Left lung (tissue), 10 donors: ENCODE results near the gene ERAP2. TPM values are rescaled to one million over a fixed set of nuclear protein-coding genes. Genes with fewer than 3 reads are reported as not detected.

Experiments
- ATAC-seq: fragments of 200-7000 bp; cut with Tn5 transposase; one replicate; pipeline ENCODE4 v1.9.1; 2020; ENCODE audit warnings: moderate library complexity
- DNase-seq, 4 donors: peaks; one replicate each; pipeline ENCODE4 v3.0.0-alpha.2; 2013 to 2020
- H3K27ac ChIP-seq, 2 donors: fragments of 200-600 bp; sonication (generic) in 1 of 2; one replicate each; pipeline versions ENCODE4 v1.5.0 to v1.8.0; 2020 to 2021
- H3K27me3 ChIP-seq, 2 donors: fragments of 200-600 bp; sonication (generic) in 1 of 2; one replicate each; pipeline versions ENCODE4 v1.5.0 to v1.8.0; 2020 to 2021
- H3K36me3 ChIP-seq, 2 donors: fragments of 200-600 bp; sonication (generic) in 1 of 2; one replicate each; pipeline versions ENCODE4 v1.5.0 to v1.8.0; 2020 to 2021
- H3K4me1 ChIP-seq, 2 donors: fragments of 200-600 bp; one replicate each; pipeline ENCODE4 v1.8.0; 2021
- H3K4me3 ChIP-seq, 2 donors: fragments of 200-600 bp; sonication (generic) in 1 of 2; one replicate each; pipeline versions ENCODE4 v1.5.0 to v1.8.0; 2020 to 2021; ENCODE audit warnings: mild to moderate bottlenecking in 1 of 2
- H3K9me3 ChIP-seq, 2 donors: fragments of 200-600 bp; sonication (generic) in 1 of 2; one replicate each; pipeline versions ENCODE4 v1.5.0 to v1.8.0; 2020 to 2021
- intact Hi-C, 2 donors: fragments of 100-400 bp; cut with DNase I; formaldehyde crosslinking; loops; one replicate each; pipeline versions ENCODE4 v1.11.2 to v1.14.2; 2022
- polyA plus RNA-seq, 6 donors: library from polyadenylated mRNA; unstranded; fragments of 120-200 nt; gene quantifications; one replicate each; pipeline ENCODE4 v1.2.1, GENCODE V29; 2013; ENCODE audit not compliant: insufficient read length in 6 of 6
- total RNA-seq, 2 donors: library from RNA; stranded (reverse); fragmentation: NEBNext Ultra II Directional; extraction: Animal tissue kit (Norgen Biotek cat#: 25700); gene quantifications; one replicate each; pipeline ENCODE4 v1.2.1, GENCODE V29; 2021
- TF ChIP-seq, protein P1 (sequence below), 2 donors: fragments of 200-600 bp; sonication (generic) in 1 of 2; IDR thresholded peaks; one replicate each; pipeline versions ENCODE4 v1.5.0 to v1.8.0; 2021; ENCODE audit warnings: antibody characterized with exemption in 2 of 2
- donor health status: DM: no; HTN: yes; CAD: no.
- donor health status: DM: no; HTN: no; CAD: no.

ERAP2 gene
- total and polyA plus RNA-seq, 8 donors = 17.0 to 40.6 (median 28.1) TPM

GRCh38 chr5:96966801-96967200 is 90.5 kb downstream of the ERAP2 start:
- H3K27ac ChIP-seq = no peak overlapping the region
- intact Hi-C loops = no loop called here
- no peaks in the 10 kb centered on the region for H3K27me3 ChIP-seq
- no peak overlapping the region for H3K4me3 ChIP-seq
- no peaks in the 10 kb centered on the region for H3K9me3 ChIP-seq
- H3K36me3 ChIP-seq = no peaks in the 10 kb centered on the region
- no peak for ATAC-seq
- peaks cover 17 to 57% of the 10 kb centered on the region in 2 donors for H3K4me1 ChIP-seq
- TF ChIP-seq, protein P1, sequence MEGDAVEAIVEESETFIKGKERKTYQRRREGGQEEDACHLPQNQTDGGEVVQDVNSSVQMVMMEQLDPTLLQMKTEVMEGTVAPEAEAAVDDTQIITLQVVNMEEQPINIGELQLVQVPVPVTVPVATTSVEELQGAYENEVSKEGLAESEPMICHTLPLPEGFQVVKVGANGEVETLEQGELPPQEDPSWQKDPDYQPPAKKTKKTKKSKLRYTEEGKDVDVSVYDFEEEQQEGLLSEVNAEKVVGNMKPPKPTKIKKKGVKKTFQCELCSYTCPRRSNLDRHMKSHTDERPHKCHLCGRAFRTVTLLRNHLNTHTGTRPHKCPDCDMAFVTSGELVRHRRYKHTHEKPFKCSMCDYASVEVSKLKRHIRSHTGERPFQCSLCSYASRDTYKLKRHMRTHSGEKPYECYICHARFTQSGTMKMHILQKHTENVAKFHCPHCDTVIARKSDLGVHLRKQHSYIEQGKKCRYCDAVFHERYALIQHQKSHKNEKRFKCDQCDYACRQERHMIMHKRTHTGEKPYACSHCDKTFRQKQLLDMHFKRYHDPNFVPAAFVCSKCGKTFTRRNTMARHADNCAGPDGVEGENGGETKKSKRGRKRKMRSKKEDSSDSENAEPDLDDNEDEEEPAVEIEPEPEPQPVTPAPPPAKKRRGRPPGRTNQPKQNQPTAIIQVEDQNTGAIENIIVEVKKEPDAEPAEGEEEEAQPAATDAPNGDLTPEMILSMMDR (IDR thresholded peaks at IDR 0.05) = no peak
- DNase-seq = no peak

- intact Hi-C loops = no loop called here
- ATAC-seq = peak; percentile 20
Measured at GRCh38 chr5:96967400-96967799, 91.1 kb downstream of the ERAP2 start.

GRCh38 chr5:96968074-96968473 is 91.8 kb downstream of the ERAP2 start:
- DNase-seq (no peak), ATAC-seq (peak; percentile 91)
- H3K9me3 ChIP-seq = no peaks in the 10 kb centered on the region
- H3K4me1 ChIP-seq = peaks cover 17 to 48% of the 10 kb centered on the region in 2 donors
- H3K4me3 ChIP-seq = no peak overlapping the region
- TF ChIP-seq, protein P1 (IDR thresholded peaks at IDR 0.05) = no peak
- H3K27ac ChIP-seq = peak overlapping the region; percentile 17 to 25
- no peaks in the 10 kb centered on the region for H3K36me3 ChIP-seq
- intact Hi-C loops = no loop called here
- H3K27me3 ChIP-seq = no peaks in the 10 kb centered on the region

More at GRCh38 chr5:96967400-96967799, 91.1 kb downstream of the ERAP2 start:
- Histone ChIP-seq H3K4me1 (peaks cover 17 to 55% of the 10 kb centered on the region in 2 donors), H3K36me3 (no peaks in the 10 kb centered on the region), H3K9me3 (no peaks in the 10 kb centered on the region), H3K27me3 (no peaks in the 10 kb centered on the region), H3K4me3 (no peak overlapping the region), H3K27ac (no peak overlapping the region)
- no peak for DNase-seq
- TF ChIP-seq, protein P1 (IDR thresholded peaks at IDR 0.05) = no peak

DNA sequence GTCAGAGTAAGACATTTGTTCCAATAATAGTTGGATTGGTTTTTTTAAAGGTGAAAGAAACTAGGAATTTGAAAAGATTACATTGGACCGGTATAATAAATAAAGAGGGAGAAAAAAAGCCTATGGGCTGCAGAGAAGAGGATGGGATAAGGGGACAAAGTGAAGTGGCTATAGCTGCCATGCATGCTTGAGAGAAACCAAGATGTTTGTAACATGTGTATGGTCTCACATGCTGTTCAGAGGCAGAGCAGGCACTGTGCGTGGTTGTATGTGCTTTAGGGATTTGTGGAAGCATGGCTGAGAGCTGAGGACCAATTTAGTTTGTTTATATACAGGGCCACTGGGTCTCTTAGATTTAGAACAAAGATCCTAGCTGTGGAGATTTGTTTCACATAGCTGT is 92.3 kb downstream of the ERAP2 start:
- Histone ChIP-seq H3K27ac (peak overlapping the region; percentile 11 to 17), H3K27me3 (no peaks in the 10 kb centered on the region), H3K9me3 (no peaks in the 10 kb centered on the region), H3K36me3 (no peaks in the 10 kb centered on the region), H3K4me1 (peaks cover 17 to 43% of the 10 kb centered on the region in 2 donors), H3K4me3 (no peak overlapping the region)
- TF ChIP-seq, protein P1 (IDR thresholded peaks at IDR 0.05) = no peak
- ATAC-seq (peak; percentile 65), DNase-seq (no peak)
- intact Hi-C loops = no loop called here

Other genes starting within 250 kb of the ERAP2 start
- 100 to 1,000 TPM; 232 to 264 TPM for gene CAST, start 214.1 kb upstream of the ERAP2 start, total RNA-seq
- gene CAST, start 214.1 kb upstream of the ERAP2 start, polyA plus RNA-seq = 100 to 1,000 TPM; 128 to 164 (median 147) TPM
- gene ERAP1, start 68.6 kb upstream of the ERAP2 start, total RNA-seq = 10 to 100 TPM; 59.7 to 76.7 TPM
- gene ERAP1, start 68.6 kb upstream of the ERAP2 start, polyA plus RNA-seq = 10 to 100 TPM; 29.4 to 58.8 (median 49.5) TPM
- gene LNPEP, start 59.6 kb downstream of the ERAP2 start, total RNA-seq = 10 to 100 TPM; 37.3 to 40.6 TPM
- 10 to 100 TPM; 22.2 to 30.1 (median 25.6) TPM for gene LNPEP, start 59.6 kb downstream of the ERAP2 start, polyA plus RNA-seq